MM.1S (cell line): ENCODE results near the gene AUTS2.
"Not testable (repeated sequence)": the region's sequence is repeated elsewhere in the genome, so short reads cannot be mapped to it uniquely, and the experiment has no call there.

Experiments used
- DNase-seq: peaks from one replicate; pipeline ENCODE4 v3.0.0-alpha.2; 2015
- H2AFZ ChIP-seq: fragments of 300-600 bp; sonication (generic); 2 replicates; pipeline ENCODE4 v1.6.0; 2016; ENCODE audit warnings: antibody characterized with exemption, low read length
- H3F3A ChIP-seq: fragments of 300-600 bp; sonication (generic); 2 replicates; pipeline ENCODE4 v1.6.1; 2016; ENCODE audit warnings: mild to moderate bottlenecking, antibody characterized with exemption, low read length, moderate library complexity, mixed read lengths; ENCODE audit not compliant: insufficient read depth
- H3K27ac ChIP-seq: fragments of 300-600 bp; sonication (generic); 2 replicates; pipeline ENCODE4 v1.5.1; 2016; ENCODE audit warnings: mild to moderate bottlenecking, low read length
- H3K27me3 ChIP-seq: fragments of 300-600 bp; sonication (generic); replicated peaks from 2 replicates; pipeline ENCODE4 v1.6.0; 2016; ENCODE audit warnings: low read length; ENCODE audit not compliant: insufficient read depth
- H3K36me3 ChIP-seq: fragments of 300-600 bp; sonication (generic); replicated peaks from 2 replicates; pipeline ENCODE4 v1.6.1; 2016; ENCODE audit warnings: mild to moderate bottlenecking, low read length, mixed read lengths; ENCODE audit not compliant: insufficient read depth
- H3K4me1 ChIP-seq: fragments of 300-600 bp; sonication (generic); 2 replicates; pipeline ENCODE4 v1.6.1; 2016; ENCODE audit warnings: low read length, mixed read lengths
- H3K4me2 ChIP-seq: fragments of 300-600 bp; sonication (generic); 2 replicates; pipeline ENCODE4 v1.6.0; 2016; ENCODE audit warnings: low read depth, low read length
- H3K4me3 ChIP-seq: fragments of 300-600 bp; sonication (generic); 2 replicates; pipeline ENCODE4 v1.5.1; 2016; ENCODE audit warnings: low read length, mixed read lengths
- H3K79me2 ChIP-seq: fragments of 300-600 bp; sonication (generic); 2 replicates; pipeline ENCODE4 v1.6.1; 2016; ENCODE audit warnings: mixed run types, low read length, mixed read lengths
- H3K9ac ChIP-seq: fragments of 300-600 bp; sonication (generic); 2 replicates; pipeline ENCODE4 v1.6.1; 2016; ENCODE audit warnings: low read length, mixed read lengths
- H3K9me2 ChIP-seq: fragments of 300-600 bp; sonication (generic); replicated peaks from 2 replicates; pipeline ENCODE4 v1.6.1; 2016; ENCODE audit warnings: mild to moderate bottlenecking, low read length, mixed read lengths; ENCODE audit not compliant: insufficient read depth
- H3K9me3 ChIP-seq: fragments of 300-600 bp; sonication (generic); replicated peaks from 2 replicates; pipeline ENCODE4 v1.6.1; 2016; ENCODE audit warnings: mild to moderate bottlenecking, low read length, mixed read lengths; ENCODE audit not compliant: insufficient read depth
- H4K20me1 ChIP-seq: fragments of 300-600 bp; sonication (generic); 2 replicates; pipeline ENCODE4 v1.6.1; 2016; ENCODE audit warnings: mild to moderate bottlenecking, low read length, moderate library complexity, mixed read lengths; ENCODE audit not compliant: insufficient read depth
- CTCF ChIP-seq: fragments of 300-600 bp; sonication (generic); IDR thresholded peaks from 2 replicates; pipeline ENCODE4 v1.5.1; 2016; ENCODE audit warnings: antibody characterized with exemption, low read length, mixed read lengths
- EZH2 ChIP-seq: fragments of 300-600 bp; sonication (generic); optimal IDR thresholded peaks from 2 replicates; pipeline ENCODE3; 2017; ENCODE audit warnings: low read depth, mild to moderate bottlenecking, antibody characterized with exemption, low read length, mixed read lengths
- EZH2phosphoT487 ChIP-seq: fragments of 300-600 bp; sonication (generic); IDR thresholded peaks from 2 replicates; pipeline ENCODE4 v1.6.1; 2018; ENCODE audit warnings: antibody characterized with exemption, low read length

Gene AUTS2

DNA sequence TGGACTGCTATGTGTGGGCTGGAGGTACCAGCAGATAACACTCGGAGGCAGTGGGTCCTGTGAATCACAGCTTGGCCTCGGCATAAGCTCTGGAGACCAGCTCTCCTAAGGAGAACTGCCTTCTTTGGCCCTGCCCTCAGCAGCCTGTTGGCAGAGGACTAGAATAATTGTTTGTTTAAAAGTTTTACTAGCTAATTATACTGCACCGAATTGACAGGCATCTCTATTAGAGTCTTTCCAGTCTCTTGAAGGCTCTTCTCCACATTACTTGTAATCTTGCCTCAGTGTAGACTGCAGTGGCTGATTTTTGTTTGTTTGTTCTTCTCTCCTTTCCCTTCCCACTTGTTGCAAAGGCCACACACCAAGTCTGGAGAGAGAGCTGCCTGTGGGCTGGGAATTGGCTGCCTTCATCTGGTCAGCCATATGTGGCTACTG is 183.2 kb downstream of the AUTS2 start:
- no peak overlapping the region for H3K4me3 ChIP-seq
- H3K27ac ChIP-seq: no peak overlapping the region
- H3K27me3 ChIP-seq: no peaks in the 10 kb centered on the region
- H3K79me2 ChIP-seq: no peaks in the 10 kb centered on the region
- TF ChIP-seq EZH2phosphoT487 (no peak), EZH2 (no peak), CTCF (no peak)
- H3F3A ChIP-seq: no peaks in the 10 kb centered on the region
- no peak for DNase-seq
- no peaks in the 10 kb centered on the region for H3K4me1 ChIP-seq
- H3K36me3 ChIP-seq: no peaks in the 10 kb centered on the region
- no peaks in the 10 kb centered on the region for H3K9me3 ChIP-seq
- H2AFZ ChIP-seq: no peak overlapping the region
- no peaks in the 10 kb centered on the region for H3K9me2 ChIP-seq
- no peaks in the 10 kb centered on the region for H4K20me1 ChIP-seq
- no peak overlapping the region for H3K9ac ChIP-seq
- H3K4me2 ChIP-seq: no peak overlapping the region

DNA sequence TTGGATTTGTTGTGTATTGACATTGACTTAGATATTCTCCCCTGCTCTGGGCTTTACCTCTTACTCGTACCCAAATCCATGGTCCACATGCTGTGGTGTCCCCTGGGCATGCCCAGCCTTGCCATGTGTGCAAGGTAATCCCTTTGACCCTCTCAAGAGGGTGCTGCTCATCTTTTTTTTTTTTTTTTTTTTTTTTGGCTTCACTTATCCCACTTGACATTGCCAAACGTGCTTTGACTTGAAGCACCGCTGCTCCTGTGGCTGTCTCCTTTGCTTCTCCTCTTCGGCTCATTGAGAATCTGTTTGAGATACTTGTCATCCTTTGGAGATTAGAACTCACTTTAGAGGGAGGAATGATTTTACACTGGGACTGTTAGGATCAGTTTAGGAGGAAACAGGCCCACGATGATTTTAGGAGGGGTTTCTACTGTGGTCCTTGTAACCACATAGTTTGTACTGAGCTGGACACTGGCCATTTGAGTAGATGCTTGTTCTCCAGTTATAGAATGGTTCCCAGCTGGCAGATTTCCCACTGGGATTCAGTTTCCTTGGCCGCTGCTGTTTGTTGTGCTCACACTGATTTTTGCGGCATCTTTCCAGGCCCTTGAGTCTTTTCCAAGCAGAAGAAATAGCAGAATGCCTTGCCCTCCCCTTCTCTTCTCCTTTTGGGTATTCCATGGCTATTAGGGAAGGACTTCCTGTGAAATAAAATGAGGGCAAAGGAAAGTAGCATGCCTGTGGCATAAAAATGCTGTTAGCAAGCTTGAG is 184.8 kb downstream of the AUTS2 start:
- no peaks in the 10 kb centered on the region for H3K36me3 ChIP-seq
- no peak overlapping the region for H3K4me3 ChIP-seq
- no peaks in the 10 kb centered on the region for H3K9me3 ChIP-seq
- H3K9me2 ChIP-seq: no peaks in the 10 kb centered on the region
- no peaks in the 10 kb centered on the region for H3K79me2 ChIP-seq
- H3K27ac ChIP-seq: no peak overlapping the region
- H4K20me1 ChIP-seq: no peaks in the 10 kb centered on the region
- no peaks in the 10 kb centered on the region for H3F3A ChIP-seq
- no peak overlapping the region for H3K9ac ChIP-seq
- no peak overlapping the region for H2AFZ ChIP-seq
- H3K4me2 ChIP-seq: no peak overlapping the region
- no peaks in the 10 kb centered on the region for H3K27me3 ChIP-seq
- H3K4me1 ChIP-seq: no peaks in the 10 kb centered on the region
- no peak for DNase-seq
- no peak for TF ChIP-seq EZH2phosphoT487
- TF ChIP-seq CTCF: no peak
- TF ChIP-seq EZH2: no peak

GRCh38 chr7:69786130-69786529 is 187.9 kb downstream of the AUTS2 start:
- H3K4me3 ChIP-seq, H3K4me1 ChIP-seq, H3K9me2 ChIP-seq, H3K4me2 ChIP-seq, DNase-seq, H3K9ac ChIP-seq, H4K20me1 ChIP-seq, H3F3A ChIP-seq, H3K27me3 ChIP-seq, H3K9me3 ChIP-seq, H2AFZ ChIP-seq, H3K27ac ChIP-seq, H3K79me2 ChIP-seq, H3K36me3 ChIP-seq: not testable (repeated sequence)

DNA sequence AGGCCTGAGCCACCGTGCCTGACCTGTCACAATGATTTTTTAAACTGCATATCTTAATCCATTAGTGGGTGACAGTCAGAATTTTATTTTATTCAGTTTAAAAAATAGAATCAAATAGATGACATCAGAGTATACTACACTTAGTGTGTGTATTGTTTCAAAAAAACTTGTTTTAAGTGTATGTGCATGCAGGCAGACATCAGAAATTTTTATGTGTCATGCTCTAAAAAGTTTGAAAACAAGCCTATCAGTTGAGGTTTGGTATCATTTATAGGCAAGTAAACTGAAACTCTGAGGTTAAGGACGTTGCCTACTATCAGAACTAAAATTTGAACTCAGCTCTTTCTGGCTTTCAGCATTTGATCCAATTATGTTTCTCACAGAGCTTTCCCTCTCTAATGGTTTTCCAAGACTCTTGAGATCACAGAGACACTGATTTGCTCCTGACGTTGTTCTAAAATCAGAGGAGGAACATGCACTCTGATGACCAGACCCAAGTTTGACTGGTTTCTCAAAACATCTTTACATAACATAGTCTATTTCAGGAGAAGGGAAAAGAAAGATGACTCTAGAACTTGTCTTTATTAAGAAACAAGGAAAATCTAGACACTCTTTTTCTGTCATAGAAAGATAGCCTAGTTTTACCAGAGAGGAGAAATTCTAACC is 188.6 kb downstream of the AUTS2 start:
- H3K4me3 ChIP-seq: no peak overlapping the region
- no peak overlapping the region for H3K4me2 ChIP-seq
- no peaks in the 10 kb centered on the region for H3K27me3 ChIP-seq
- H3K9me2 ChIP-seq: no peaks in the 10 kb centered on the region
- no peaks in the 10 kb centered on the region for H4K20me1 ChIP-seq
- no peaks in the 10 kb centered on the region for H3K79me2 ChIP-seq
- DNase-seq: no peak
- no peaks in the 10 kb centered on the region for H3K36me3 ChIP-seq
- TF ChIP-seq CTCF (no peak), EZH2phosphoT487 (no peak), EZH2 (no peak)
- no peaks in the 10 kb centered on the region for H3F3A ChIP-seq
- H2AFZ ChIP-seq: no peak overlapping the region
- H3K9me3 ChIP-seq: no peaks in the 10 kb centered on the region
- no peaks in the 10 kb centered on the region for H3K4me1 ChIP-seq
- no peak overlapping the region for H3K27ac ChIP-seq
- H3K9ac ChIP-seq: no peak overlapping the region
